AG04450 (cell line): ENCODE results near the gene ITCH. TPM values are rescaled to one million over a fixed set of nuclear protein-coding genes. Genes with fewer than 3 reads are reported as not detected.

Source experiments
- CTCF ChIA-PET: fragments of 300-600, 350-600 bp; formaldehyde crosslinking; extraction: SDS; loops from one replicate; lab custom pipeline; 2022; ENCODE audit warnings: antibody characterized with exemption, inconsistent platforms; lab: Charles Lee
- POLR2A ChIA-PET: fragments of 350-600 bp; formaldehyde crosslinking; extraction: SDS; loops from one replicate; lab custom pipeline; 2021; ENCODE audit warnings: antibody characterized with exemption, inconsistent platforms; lab: Yijun Ruan, JAX
- DNase-seq: peaks from one replicate; pipeline ENCODE4 v3.0.0-alpha.2; 2011; ENCODE audit warnings: low read depth, low spot score
- H3K27ac ChIP-seq: one replicate; pipeline ENCODE4 v1.5.1; 2012; ENCODE audit warnings: low read depth, low read length, control low read depth
- H3K27me3 ChIP-seq: one replicate; pipeline ENCODE4 v1.6.0; 2012; ENCODE audit warnings: low read length; ENCODE audit not compliant: control insufficient read depth, insufficient read depth
- H3K4me3 ChIP-seq: 2 replicates; pipeline ENCODE4 v1.5.1; 2011; ENCODE audit warnings: mild to moderate bottlenecking, low read depth, low read length, control low read depth
- H3K9me3 ChIP-seq: 2 replicates; pipeline ENCODE4 v1.5.1; 2012; ENCODE audit warnings: low read length; ENCODE audit not compliant: control insufficient read depth, insufficient read depth
- polyA plus RNA-seq: library from polyadenylated mRNA; depleted of rRNA; stranded (reverse); fragments of >200 nt; gene quantifications from 2 replicates; pipeline ENCODE4 v1.2.3, GENCODE V29; 2011
- TF ChIP-seq, protein P1 (sequence below): IDR thresholded peaks from 2 replicates; pipeline ENCODE4 v1.5.1; 2011; ENCODE audit warnings: low read depth, low read length, control low read depth, inconsistent platforms

ITCH gene
- polyA plus RNA-seq, 1 experiment, result 23.2 TPM

DNA sequence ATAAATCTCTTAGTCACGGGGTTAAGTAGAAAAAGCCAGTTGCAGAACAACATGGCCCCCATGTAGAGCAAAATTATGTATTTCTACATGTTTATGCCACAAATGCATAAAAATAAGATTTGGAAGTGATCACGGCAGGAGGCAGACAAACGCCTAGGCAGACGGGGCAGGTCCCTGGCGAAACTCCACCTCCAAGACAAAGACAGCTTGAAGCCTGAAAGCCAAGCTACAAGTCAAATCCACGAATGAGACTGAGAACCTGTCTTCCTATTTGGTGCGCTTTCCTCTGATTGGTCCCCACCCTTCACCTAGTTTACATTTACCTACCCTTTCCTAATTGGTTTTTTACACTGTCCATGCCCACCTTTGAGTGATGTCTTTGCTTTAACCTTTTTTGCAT lies 31.2 kb upstream of the ITCH start:
- Histone ChIP-seq H3K27ac (no peak overlapping the region), H3K4me3 (no peak overlapping the region), H3K9me3 (no peaks in the 10 kb centered on the region), H3K27me3 (no peaks in the 10 kb centered on the region)
- ChIA-PET CTCF (interaction anchor here (0.5 to 4.4 kb wide), 3 partner anchors 18 to 142 kb away, joined by 3 to 23 read pairs (median 4); no protein-coding TSS in a partner anchor), POLR2A (no interaction called here)
- TF ChIP-seq, protein P1, sequence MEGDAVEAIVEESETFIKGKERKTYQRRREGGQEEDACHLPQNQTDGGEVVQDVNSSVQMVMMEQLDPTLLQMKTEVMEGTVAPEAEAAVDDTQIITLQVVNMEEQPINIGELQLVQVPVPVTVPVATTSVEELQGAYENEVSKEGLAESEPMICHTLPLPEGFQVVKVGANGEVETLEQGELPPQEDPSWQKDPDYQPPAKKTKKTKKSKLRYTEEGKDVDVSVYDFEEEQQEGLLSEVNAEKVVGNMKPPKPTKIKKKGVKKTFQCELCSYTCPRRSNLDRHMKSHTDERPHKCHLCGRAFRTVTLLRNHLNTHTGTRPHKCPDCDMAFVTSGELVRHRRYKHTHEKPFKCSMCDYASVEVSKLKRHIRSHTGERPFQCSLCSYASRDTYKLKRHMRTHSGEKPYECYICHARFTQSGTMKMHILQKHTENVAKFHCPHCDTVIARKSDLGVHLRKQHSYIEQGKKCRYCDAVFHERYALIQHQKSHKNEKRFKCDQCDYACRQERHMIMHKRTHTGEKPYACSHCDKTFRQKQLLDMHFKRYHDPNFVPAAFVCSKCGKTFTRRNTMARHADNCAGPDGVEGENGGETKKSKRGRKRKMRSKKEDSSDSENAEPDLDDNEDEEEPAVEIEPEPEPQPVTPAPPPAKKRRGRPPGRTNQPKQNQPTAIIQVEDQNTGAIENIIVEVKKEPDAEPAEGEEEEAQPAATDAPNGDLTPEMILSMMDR, result no peak
- no peak for DNase-seq

DNA sequence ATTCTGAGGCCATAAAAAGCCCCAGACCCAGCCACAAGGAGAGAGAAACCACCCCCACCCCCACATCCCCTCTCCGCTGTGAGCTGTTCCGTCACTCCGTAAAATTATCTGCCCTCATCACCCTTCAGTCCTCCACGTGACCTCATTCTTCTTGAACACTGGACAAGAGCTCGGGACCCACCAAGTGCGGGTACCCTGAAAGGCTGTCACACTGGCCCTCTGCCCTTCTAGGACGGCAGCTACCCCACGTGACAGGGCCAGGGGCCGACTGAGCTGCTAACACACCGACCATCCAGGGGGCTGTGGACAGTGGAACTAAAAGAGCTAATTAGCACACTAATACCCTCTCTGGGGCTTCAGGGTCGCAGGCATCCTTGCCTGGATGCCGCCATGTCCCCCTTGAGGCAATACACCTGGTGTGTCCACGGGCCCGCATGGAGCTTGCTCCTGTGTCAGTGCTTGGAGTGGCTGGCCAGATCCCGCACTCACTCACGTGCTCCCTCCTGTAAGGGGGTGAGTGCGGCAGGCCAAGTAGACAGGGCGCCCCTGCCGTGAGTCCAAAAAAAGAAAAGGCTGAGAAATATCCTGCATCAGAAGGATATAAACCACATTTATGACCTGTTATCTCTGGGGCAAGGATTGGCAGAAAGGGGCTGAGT lies 30.7 kb upstream of the ITCH start:
- TF ChIP-seq, protein P1, result no peak
- DNase-seq, result no peak
- ChIA-PET POLR2A (no interaction called here), CTCF (interaction anchor here (0.7 to 4.4 kb wide), 3 partner anchors 19 to 581 kb away, joined by 3 to 23 read pairs (median 3); no protein-coding TSS in a partner anchor)
- Histone ChIP-seq H3K27ac (no peak overlapping the region), H3K4me3 (no peak overlapping the region), H3K9me3 (no peaks in the 10 kb centered on the region), H3K27me3 (no peaks in the 10 kb centered on the region)

DNA sequence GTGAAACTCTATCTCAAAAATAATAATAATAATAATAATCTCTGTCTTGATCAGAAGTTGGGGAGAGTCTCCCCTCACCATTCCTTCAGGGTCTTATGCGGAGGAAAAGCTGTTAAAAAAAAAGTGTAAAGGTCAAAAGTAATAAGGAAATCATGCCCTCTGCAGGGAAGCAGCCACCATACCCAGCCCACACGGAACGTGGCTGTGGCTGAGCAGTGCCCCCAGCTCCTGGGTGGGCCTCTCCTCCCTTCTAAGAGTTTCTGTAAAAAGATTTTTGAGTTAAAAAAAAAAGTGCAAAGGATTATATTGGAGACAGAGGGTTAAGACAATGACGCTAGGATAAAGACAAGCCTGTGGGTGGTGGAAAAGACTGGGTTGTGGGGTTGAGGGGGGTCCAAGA lies 29.3 kb upstream of the ITCH start:
- DNase-seq, result no peak
- TF ChIP-seq, protein P1, result no peak
- Histone ChIP-seq H3K27ac (no peak overlapping the region), H3K27me3 (no peaks in the 10 kb centered on the region), H3K9me3 (no peaks in the 10 kb centered on the region), H3K4me3 (no peak overlapping the region)
- POLR2A ChIA-PET, result interaction anchor here (0.7 kb wide), 1 partner anchor 13 kb away, joined by 3 read pairs; no protein-coding TSS in a partner anchor
- CTCF ChIA-PET, result interaction anchor here (4.4 kb wide), 1 partner anchor 21 kb away, joined by 23 read pairs; no protein-coding TSS in a partner anchor

DNA sequence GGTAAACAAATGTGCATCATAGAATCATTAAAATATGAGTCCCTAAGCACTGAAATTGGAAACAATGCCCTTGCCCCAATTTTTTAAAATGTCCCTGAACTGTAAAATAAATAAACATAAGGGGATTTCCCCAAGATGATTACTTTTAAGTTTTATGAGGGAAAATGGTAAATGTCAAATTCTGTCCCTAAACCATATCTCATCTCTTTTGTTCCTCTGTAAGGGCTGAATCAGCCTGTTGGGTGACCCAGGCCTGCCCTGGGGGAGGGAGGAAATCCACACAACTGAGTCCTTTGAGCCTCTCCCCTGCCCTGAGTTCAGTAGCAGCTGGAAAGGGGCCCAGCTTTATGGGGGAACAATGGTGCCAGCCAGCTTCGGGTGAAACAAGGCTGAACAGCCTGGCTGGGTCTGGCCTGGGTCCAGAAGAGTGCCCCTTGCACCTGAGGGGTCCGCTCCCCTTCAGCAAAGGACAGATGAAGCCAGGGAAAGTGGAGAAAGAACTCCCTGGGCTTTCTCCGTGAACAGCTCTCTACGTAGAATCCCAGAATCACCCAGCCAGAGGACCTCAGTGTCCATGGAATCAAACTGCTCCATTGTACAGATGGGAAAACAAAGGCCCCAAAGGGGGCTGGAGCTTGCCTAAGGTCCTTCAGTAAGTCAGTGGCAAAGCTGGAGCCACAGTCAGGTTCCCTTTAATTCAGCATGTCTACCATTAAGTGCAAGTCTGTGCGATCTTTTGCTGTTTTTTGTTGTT lies 28.2 kb upstream of the ITCH start:
- Histone ChIP-seq H3K9me3 (no peaks in the 10 kb centered on the region), H3K27ac (no peak overlapping the region), H3K27me3 (no peaks in the 10 kb centered on the region), H3K4me3 (no peak overlapping the region)
- CTCF ChIA-PET, result interaction anchor here (4.4 kb wide), 1 partner anchor 22 kb away, joined by 23 read pairs; no protein-coding TSS in a partner anchor
- POLR2A ChIA-PET, result interaction anchor here (0.5 kb wide), 1 partner anchor 65 kb away, joined by 9 read pairs; no protein-coding TSS in a partner anchor
- TF ChIP-seq, protein P1, result no peak
- DNase-seq, result no peak
